ENCODE measurements around the gene TSPAN15. TPM values are rescaled to one million over a fixed set of nuclear protein-coding genes. Genes with fewer than 3 reads are reported as not detected.

TSPAN15 gene
- total and polyA plus RNA-seq, 9 donors: 2.8 to 13.7 (median 5.6) TPM

- WGBS, 3 donors: 74 to 79% (median 78%) methylated on average over 5 of the region's 5 CpGs
- no peak overlapping the region for H3K27ac ChIP-seq
- H3K27me3 ChIP-seq: no peaks in the 10 kb centered on the region
- H3K36me3 ChIP-seq: no peaks in the 10 kb centered on the region
- TF ChIP-seq POLR2A (IDR thresholded peaks at IDR 0.05) (no peak), EP300 (IDR thresholded peaks at IDR 0.05) (no peak), CTCF (IDR thresholded peaks at IDR 0.05) (no peak)
- H3K4me3 ChIP-seq: no peak overlapping the region
- no peak for DNase-seq
- no peaks in the 10 kb centered on the region for H3K4me1 ChIP-seq (ENCODE audit: insufficient read depth)
- H3K9me3 ChIP-seq: no peaks in the 10 kb centered on the region
- intact Hi-C loops (cut with DNase I): no loop called here
These were observed 45.9 kb downstream of the TSPAN15 start for GRCh38 chr10:69497231-69497561.

GRCh38 chr10:69497611-69498390 is 46.5 kb downstream of the TSPAN15 start:
- no peaks in the 10 kb centered on the region for H3K4me1 ChIP-seq (ENCODE audit: insufficient read depth)
- H3K27ac ChIP-seq: no peak overlapping the region
- H3K4me3 ChIP-seq: no peak overlapping the region
- H3K36me3 ChIP-seq: no peaks in the 10 kb centered on the region
- H3K27me3 ChIP-seq: no peaks in the 10 kb centered on the region
- TF ChIP-seq POLR2A (IDR thresholded peaks at IDR 0.05) (no peak), CTCF (IDR thresholded peaks at IDR 0.05) (no peak), EP300 (IDR thresholded peaks at IDR 0.05) (no peak)
- no peak for DNase-seq
- 60 to 80% (median 72%) methylated on average over 8 to 11 of the region's 11 CpGs for WGBS, 3 donors
- H3K9me3 ChIP-seq: no peaks in the 10 kb centered on the region
- intact Hi-C loops (cut with DNase I): no loop called here

- Histone ChIP-seq H3K4me3 (no peak overlapping the region), H3K9me3 (no peaks in the 10 kb centered on the region), H3K27ac (no peak overlapping the region), H3K4me1 (ENCODE audit: insufficient read depth) (no peaks in the 10 kb centered on the region), H3K36me3 (no peaks in the 10 kb centered on the region), H3K27me3 (no peaks in the 10 kb centered on the region)
- WGBS, 3 donors: 83 to 87% (median 86%) methylated on average over 10 of the region's 10 CpGs
- TF ChIP-seq CTCF (IDR thresholded peaks at IDR 0.05) (no peak), EP300 (IDR thresholded peaks at IDR 0.05) (no peak), POLR2A (IDR thresholded peaks at IDR 0.05) (no peak)
- intact Hi-C loops (cut with DNase I): no loop called here
- DNase-seq: no peak
These were observed 47.6 kb downstream of the TSPAN15 start for GRCh38 chr10:69498711-69499471.

GRCh38 chr10:69499726-69500689 is 48.7 kb downstream of the TSPAN15 start:
- TF ChIP-seq EP300 (IDR thresholded peaks at IDR 0.05) (no peak), CTCF (IDR thresholded peaks at IDR 0.05) (no peak), POLR2A (IDR thresholded peaks at IDR 0.05) (no peak)
- H3K4me3 ChIP-seq: no peak overlapping the region
- H3K9me3 ChIP-seq: no peaks in the 10 kb centered on the region
- 75 to 85% (median 78%) methylated on average over 9 of the region's 9 CpGs for WGBS, 3 donors
- H3K4me1 ChIP-seq (ENCODE audit: insufficient read depth): no peaks in the 10 kb centered on the region
- no peak for DNase-seq
- intact Hi-C loops (cut with DNase I): loop anchor here in 1 of 4 donors (5.0 kb wide), 1 partner anchor 58 kb away; no protein-coding TSS in a partner anchor
- no peaks in the 10 kb centered on the region for H3K36me3 ChIP-seq
- no peak overlapping the region for H3K27ac ChIP-seq
- no peaks in the 10 kb centered on the region for H3K27me3 ChIP-seq
